Measurements from ENCODE around the gene STK4.

GRCh38 chr20:45036044-45036755 is 69.9 kb downstream of the STK4 start:
- TF ChIP-seq EZH2 (IDR thresholded peaks at IDR 0.05; ENCODE audit: borderline replicate concordance, low read length) (no peak), CTCF (conservative IDR thresholded peaks at IDR 0.05 in 1 of 2, IDR thresholded peaks at IDR 0.05 in 1 of 2; ENCODE audit: extremely low read depth in 1 of 2, insufficient read depth in 1 of 2, low read depth in 1 of 2, low read length in 2 of 2) (no peak)

Measured in mammary epithelial cell (primary cell).